Urinary bladder (tissue), 4 donors: Measurements from ENCODE around the gene GP2. TPM values are rescaled to one million over a fixed set of nuclear protein-coding genes. Genes with fewer than 3 reads are reported as not detected.
"Not testable (repeated sequence)": the region's sequence is repeated elsewhere in the genome, so short reads cannot be mapped to it uniquely, and the experiment has no call there.

ENCODE experiments used
- DNase-seq: peaks from one replicate; pipeline ENCODE4 v3.0.0-alpha.2; 2015; ENCODE audit errors: extremely low spot score
- H3K27ac ChIP-seq: one replicate; pipeline ENCODE4 v1.5.1; 2013; ENCODE audit warnings: low read depth, mild to moderate bottlenecking, moderate library complexity
- H3K36me3 ChIP-seq: one replicate; pipeline ENCODE4 v1.6.1; 2013; ENCODE audit warnings: mild to moderate bottlenecking, moderate library complexity; ENCODE audit not compliant: insufficient read depth
- H3K4me1 ChIP-seq: one replicate; pipeline ENCODE4 v1.6.1; 2013; ENCODE audit warnings: mild to moderate bottlenecking, moderate library complexity; ENCODE audit not compliant: insufficient read depth
- H3K4me3 ChIP-seq: one replicate; pipeline ENCODE4 v1.5.1; 2013; ENCODE audit warnings: low read depth, low read length
- WGBS: extraction: QIAGEN DNeasy Blood & Tissue Kit; methylation state at CpG from one replicate; pipeline ENCODE4 v1.1.7; 2013; 5-methylcytosine and 5-hydroxymethylcytosine counted together
- polyA plus RNA-seq: library from polyadenylated mRNA; stranded (reverse); fragments of 200-250 nt; gene quantifications from one replicate; pipeline ENCODE4 v1.2.3, GENCODE V29; 2013
- total RNA-seq: library from RNA; depleted of rRNA; stranded (reverse); fragments of >200 nt; gene quantifications from one replicate; pipeline ENCODE4 v1.2.3, GENCODE V29; 2014
- donor health status: healthy with polysubstance abuse.
- donor health status: healthy.

Gene GP2
- total and polyA plus RNA-seq, 2 donors: 0.79 to 0.95 TPM

GRCh38 chr16:20339744-20340143 is 12.4 kb upstream of the GP2 start:
- 86% methylated on average over 3 of the region's 3 CpGs for WGBS
- Histone ChIP-seq H3K4me3 (no peak overlapping the region), H3K27ac (no peak overlapping the region), H3K36me3 (no peaks in the 10 kb centered on the region), H3K4me1 (no peaks in the 10 kb centered on the region)
- no peak for DNase-seq

GRCh38 chr16:20336955-20337354 is 9.6 kb upstream of the GP2 start:
- WGBS: 47% methylated on average over 2 of the region's 2 CpGs
- Histone ChIP-seq H3K27ac (no peak overlapping the region), H3K4me1 (no peaks in the 10 kb centered on the region), H3K36me3 (no peaks in the 10 kb centered on the region), H3K4me3 (no peak overlapping the region)
- DNase-seq: no peak

- Histone ChIP-seq H3K4me1 (no peaks in the 10 kb centered on the region), H3K36me3 (no peaks in the 10 kb centered on the region)
- 69% methylated on average over 1 of the region's 1 CpG for WGBS
Observed at GRCh38 chr16:20334396-20334795, 7.1 kb upstream of the GP2 start.

GRCh38 chr16:20333120-20333519 is 5.8 kb upstream of the GP2 start:
- DNase-seq: no peak
- H3K4me1 ChIP-seq: no peaks in the 10 kb centered on the region
- H3K4me3 ChIP-seq: no peak overlapping the region
- H3K27ac ChIP-seq: no peak overlapping the region
- H3K36me3 ChIP-seq: no peaks in the 10 kb centered on the region
- 49% methylated on average over 5 of the region's 5 CpGs for WGBS

More at GRCh38 chr16:20334396-20334795, 7.1 kb upstream of the GP2 start:
- H3K4me3 ChIP-seq: no peak overlapping the region
- H3K27ac ChIP-seq: no peak overlapping the region
- no peak for DNase-seq

GRCh38 chr16:20332411-20332810 is 5.1 kb upstream of the GP2 start:
- DNase-seq: no peak
- H3K27ac ChIP-seq: no peak overlapping the region
- H3K4me3 ChIP-seq: no peak overlapping the region
- WGBS: 86% methylated on average over 8 of the region's 8 CpGs
- H3K36me3 ChIP-seq: no peaks in the 10 kb centered on the region
- H3K4me1 ChIP-seq: no peaks in the 10 kb centered on the region

- H3K4me3 ChIP-seq: no peak overlapping the region
- H3K4me1 ChIP-seq: no peaks in the 10 kb centered on the region
- H3K36me3 ChIP-seq: no peaks in the 10 kb centered on the region
- H3K27ac ChIP-seq: no peak overlapping the region
- DNase-seq: no peak
- WGBS: 88% methylated on average over 5 of the region's 5 CpGs
Observed at GRCh38 chr16:20331635-20332034, 4.3 kb upstream of the GP2 start.

GRCh38 chr16:20329392-20330138 is 2.3 kb upstream of the GP2 start:
- no peak for DNase-seq
- Histone ChIP-seq H3K36me3 (no peaks in the 10 kb centered on the region), H3K27ac (no peak overlapping the region), H3K4me1 (no peaks in the 10 kb centered on the region), H3K4me3 (no peak overlapping the region)
- WGBS: 73% methylated on average over 5 of the region's 5 CpGs

- 67% methylated on average over 3 of the region's 3 CpGs for WGBS
- no peak for DNase-seq
- H3K27ac ChIP-seq: no peak overlapping the region
- H3K4me1 ChIP-seq: no peaks in the 10 kb centered on the region
- H3K36me3 ChIP-seq: no peaks in the 10 kb centered on the region
- H3K4me3 ChIP-seq: no peak overlapping the region
Observed at GRCh38 chr16:20326321-20326720, 992 bp downstream of the GP2 start.

- Histone ChIP-seq H3K27ac (no peak overlapping the region), H3K4me1 (no peaks in the 10 kb centered on the region)
Observed at GRCh38 chr16:20325005-20325404, 2.3 kb downstream of the GP2 start.

GRCh38 chr16:20323591-20324117 is 3.7 kb downstream of the GP2 start:
- DNase-seq: no peak

More at GRCh38 chr16:20325005-20325404, 2.3 kb downstream of the GP2 start:
- H3K4me3 ChIP-seq: no peak overlapping the region
- 66% methylated on average over 3 of the region's 3 CpGs for WGBS
- no peak for DNase-seq
- no peaks in the 10 kb centered on the region for H3K36me3 ChIP-seq

GRCh38 chr16:20322696-20323095 is 4.6 kb downstream of the GP2 start:
- Histone ChIP-seq H3K36me3 (no peaks in the 10 kb centered on the region), H3K4me1 (no peaks in the 10 kb centered on the region), H3K27ac (no peak overlapping the region), H3K4me3 (no peak overlapping the region)
- no peak for DNase-seq
- 89% methylated on average over 4 of the region's 4 CpGs for WGBS

More at GRCh38 chr16:20323591-20324117, 3.7 kb downstream of the GP2 start:
- no peaks in the 10 kb centered on the region for H3K4me1 ChIP-seq
- no peaks in the 10 kb centered on the region for H3K36me3 ChIP-seq
- WGBS: 78% methylated on average over 9 of the region's 9 CpGs
- no peak overlapping the region for H3K27ac ChIP-seq
- H3K4me3 ChIP-seq: no peak overlapping the region

GRCh38 chr16:20321671-20322070 is 5.6 kb downstream of the GP2 start:
- Histone ChIP-seq H3K36me3 (no peaks in the 10 kb centered on the region), H3K4me3 (no peak overlapping the region), H3K27ac (no peak overlapping the region), H3K4me1 (no peaks in the 10 kb centered on the region)
- DNase-seq: no peak
- 86% methylated on average over 1 of the region's 1 CpG for WGBS

GRCh38 chr16:20321051-20321450 is 6.3 kb downstream of the GP2 start:
- DNase-seq, H3K4me3 ChIP-seq, H3K36me3 ChIP-seq, H3K4me1 ChIP-seq, H3K27ac ChIP-seq: not testable (repeated sequence)
- 94% methylated on average over 2 of the region's 2 CpGs for WGBS

- Histone ChIP-seq H3K4me1 (no peaks in the 10 kb centered on the region), H3K4me3 (no peak overlapping the region), H3K36me3 (no peaks in the 10 kb centered on the region), H3K27ac (no peak overlapping the region)
- no peak for DNase-seq
Observed at GRCh38 chr16:20320592-20320991, 6.7 kb downstream of the GP2 start.
